Endothelial cell of umbilical vein (primary cell): ENCODE results near the gene CBX4.

Experiments used
- EZH2 ChIP-seq: IDR thresholded peaks from 2 replicates; pipeline ENCODE4 v1.6.1; 2012; ENCODE audit warnings: borderline replicate concordance, low read depth, mild to moderate bottlenecking, moderate library complexity, low read length, inconsistent platforms; ENCODE audit not compliant: severe bottlenecking
- FOS ChIP-seq: IDR thresholded peaks from 2 replicates; pipeline ENCODE4 v1.6.1; 2011; ENCODE audit warnings: mild to moderate bottlenecking, low read length, moderate library complexity, borderline replicate concordance; ENCODE audit not compliant: insufficient read depth
- JUN ChIP-seq: IDR thresholded peaks from 2 replicates; pipeline ENCODE4 v1.6.1; 2011; ENCODE audit warnings: borderline replicate concordance, low read depth; ENCODE audit not compliant: insufficient read length, insufficient read depth
- MAX ChIP-seq: IDR thresholded peaks from 2 replicates; pipeline ENCODE4 v1.6.1; 2011; ENCODE audit not compliant: insufficient read depth, insufficient read length
- MYC ChIP-seq: IDR thresholded peaks from one replicate; pipeline ENCODE4 v1.6.1; 2011; ENCODE audit warnings: mild to moderate bottlenecking, low read depth, low read length
- POLR2A ChIP-seq: IDR thresholded peaks from 2 replicates; pipeline ENCODE4 v1.6.1; 2012; ENCODE audit warnings: low read depth, mild to moderate bottlenecking, control low read depth, low read length
- POLR2AphosphoS5 ChIP-seq: IDR thresholded peaks from 2 replicates; pipeline ENCODE4 v1.6.1; 2012; ENCODE audit warnings: low read depth, mild to moderate bottlenecking, control low read depth, low read length, moderate library complexity; ENCODE audit not compliant: insufficient read depth
- TF ChIP-seq, protein P1 (sequence below), 2 donors: IDR thresholded peaks; 1 replicate in 1 of 2; 2 replicates in 1 of 2; pipeline ENCODE4 v1.5.1; 2011; ENCODE audit warnings: low read length in 2 of 2, mild to moderate bottlenecking in 2 of 2, moderate library complexity in 2 of 2, control low read depth in 1 of 2, inconsistent platforms in 1 of 2, low read depth in 1 of 2; ENCODE audit not compliant: insufficient read depth in 1 of 2; ENCODE audit errors: extremely low read depth in 1 of 2

- TF ChIP-seq, protein P1, sequence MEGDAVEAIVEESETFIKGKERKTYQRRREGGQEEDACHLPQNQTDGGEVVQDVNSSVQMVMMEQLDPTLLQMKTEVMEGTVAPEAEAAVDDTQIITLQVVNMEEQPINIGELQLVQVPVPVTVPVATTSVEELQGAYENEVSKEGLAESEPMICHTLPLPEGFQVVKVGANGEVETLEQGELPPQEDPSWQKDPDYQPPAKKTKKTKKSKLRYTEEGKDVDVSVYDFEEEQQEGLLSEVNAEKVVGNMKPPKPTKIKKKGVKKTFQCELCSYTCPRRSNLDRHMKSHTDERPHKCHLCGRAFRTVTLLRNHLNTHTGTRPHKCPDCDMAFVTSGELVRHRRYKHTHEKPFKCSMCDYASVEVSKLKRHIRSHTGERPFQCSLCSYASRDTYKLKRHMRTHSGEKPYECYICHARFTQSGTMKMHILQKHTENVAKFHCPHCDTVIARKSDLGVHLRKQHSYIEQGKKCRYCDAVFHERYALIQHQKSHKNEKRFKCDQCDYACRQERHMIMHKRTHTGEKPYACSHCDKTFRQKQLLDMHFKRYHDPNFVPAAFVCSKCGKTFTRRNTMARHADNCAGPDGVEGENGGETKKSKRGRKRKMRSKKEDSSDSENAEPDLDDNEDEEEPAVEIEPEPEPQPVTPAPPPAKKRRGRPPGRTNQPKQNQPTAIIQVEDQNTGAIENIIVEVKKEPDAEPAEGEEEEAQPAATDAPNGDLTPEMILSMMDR (IDR thresholded peaks at IDR 0.05; ENCODE audit: extremely low read depth in 1 of 2, insufficient read depth in 1 of 2, low read depth in 1 of 2, low read length in 2 of 2) = peak in 1 of 2 donors; percentile 6
- TF ChIP-seq POLR2A (no peak), MYC (no peak), JUN (no peak), POLR2AphosphoS5 (no peak), MAX (no peak), EZH2 (peak; percentile 57), FOS (no peak)
Measured at GRCh38 chr17:79808763-79809529, 30.3 kb downstream of the CBX4 start.
